ENCODE measurements around the gene PLEKHB2.

PLEKHB2 gene

DNA sequence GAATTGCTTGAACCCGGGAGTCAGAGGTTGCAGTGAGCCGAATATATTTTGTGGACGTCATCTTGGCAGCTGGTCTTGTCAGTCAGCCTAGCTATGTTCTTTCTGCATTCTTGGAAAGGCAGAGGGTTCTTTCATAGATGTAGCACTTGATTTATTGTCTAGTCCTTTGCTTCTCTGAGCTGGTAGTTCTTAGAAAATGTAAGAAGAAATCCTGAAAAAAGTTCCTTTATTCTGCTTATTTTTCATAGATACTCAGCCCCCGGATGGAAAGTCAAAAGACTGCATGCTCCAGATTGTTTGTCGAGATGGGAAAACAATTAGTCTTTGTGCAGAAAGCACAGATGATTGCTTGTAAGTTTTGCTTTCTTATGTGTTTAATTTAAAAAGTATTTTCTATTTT, 21.3 kb downstream of the PLEKHB2 start:
- Histone ChIP-seq H2AK5ac (ENCODE audit: low read length, severe bottlenecking) (no peak overlapping the region), H3K27ac (ENCODE audit: low read length, poor library complexity, severe bottlenecking) (no peak overlapping the region)
- WGBS, result 95% methylated on average over 5 of the region's 5 CpGs

DNA sequence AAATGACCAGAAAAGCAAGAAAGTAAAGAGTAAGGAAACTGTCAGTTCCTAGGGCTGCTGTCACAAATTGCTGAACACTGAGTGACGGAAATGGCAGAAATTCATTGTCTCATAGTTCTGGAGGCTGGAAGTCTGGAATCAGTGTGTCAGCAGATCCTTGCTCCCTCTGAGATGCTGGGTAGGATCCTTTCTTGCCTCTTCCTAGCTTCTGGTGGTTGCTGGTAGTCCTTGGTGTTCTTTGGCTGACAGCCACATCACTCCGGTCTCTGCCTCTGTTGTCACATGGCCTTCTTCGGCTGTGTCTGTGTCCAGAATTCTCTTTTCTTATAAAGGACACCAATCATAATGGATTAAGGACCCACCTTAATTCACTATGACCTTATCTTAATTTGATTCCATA, 21.9 kb downstream of the PLEKHB2 start:
- H3K9ac ChIP-seq (ENCODE audit: low read length), result no peak overlapping the region

More for the DNA sequence above, 21.3 kb downstream of the PLEKHB2 start:
- H3K18ac ChIP-seq (ENCODE audit: low read depth in 1 of 2, low read length in 2 of 2), result no peak overlapping the region
- peaks cover 40 to 83% of the 10 kb centered on the region in 2 experiments for H3K36me3 ChIP-seq (ENCODE audit: control insufficient read depth in 1 of 2, insufficient read depth in 2 of 2, low read depth in 1 of 2, low read length in 2 of 2)
- H3K4ac ChIP-seq (ENCODE audit: low read depth in 1 of 2, low read length in 2 of 2), result no peak overlapping the region
- H3K79me1 ChIP-seq (replicated peaks; ENCODE audit: low read length, poor library complexity, severe bottlenecking), result peaks cover 42% of the 10 kb centered on the region
- no peak overlapping the region for H3K14ac ChIP-seq (ENCODE audit: low read length in 2 of 2)
- H3K4me2 ChIP-seq (ENCODE audit: low read length, poor library complexity, severe bottlenecking), result no peak overlapping the region
- no peak overlapping the region for H4K8ac ChIP-seq (ENCODE audit: low read length)
- H2BK15ac ChIP-seq (ENCODE audit: low read depth, poor library complexity, severe bottlenecking), result no peak overlapping the region
- H3K27me3 ChIP-seq (ENCODE audit: control insufficient read depth in 1 of 2, insufficient read depth in 1 of 2, low read length in 2 of 2), result no peaks in the 10 kb centered on the region
- no peaks in the 10 kb centered on the region for H3K9me3 ChIP-seq (ENCODE audit: control insufficient read depth, low read length)
- H3K9ac ChIP-seq (ENCODE audit: low read length), result no peak overlapping the region
- no peaks in the 10 kb centered on the region for H3K4me1 ChIP-seq (ENCODE audit: control insufficient read depth, insufficient read depth, low read depth, low read length)
- no peak overlapping the region for H3K23ac ChIP-seq (ENCODE audit: low read length in 2 of 2)
- no peak for DNase-seq
- no peak overlapping the region for H4K91ac ChIP-seq (ENCODE audit: low read length)
- no peak overlapping the region for H3K4me3 ChIP-seq (ENCODE audit: insufficient read depth in 1 of 2, low read depth in 1 of 2, low read length in 2 of 2)
- no peak overlapping the region for H2AFZ ChIP-seq (ENCODE audit: low read depth, low read length)
- no peak overlapping the region for H2BK120ac ChIP-seq (ENCODE audit: low read depth, low read length)
- no peak overlapping the region for H2BK5ac ChIP-seq (ENCODE audit: low read depth, low read length, poor library complexity, severe bottlenecking)
- no peak overlapping the region for H2BK12ac ChIP-seq (ENCODE audit: low read length in 2 of 2)

DNA sequence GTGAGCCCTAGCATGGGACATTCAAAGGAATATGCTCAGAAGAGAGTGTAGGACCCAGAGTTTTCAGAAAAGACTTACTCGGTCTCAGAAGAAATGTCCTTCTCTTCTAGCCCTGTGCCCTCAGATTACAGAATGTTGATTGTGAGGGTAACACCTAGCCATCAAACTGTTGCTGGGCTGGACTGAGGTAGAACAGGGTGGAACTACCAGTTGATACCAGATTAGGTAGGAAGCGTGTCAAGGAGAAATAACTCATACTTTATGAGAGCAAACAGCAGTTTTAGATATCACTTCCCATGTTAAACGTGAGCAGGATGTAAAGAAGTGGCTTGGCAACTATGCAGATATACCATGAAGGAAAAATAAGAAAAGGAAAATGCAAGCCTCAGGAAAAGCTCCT, 22.8 kb downstream of the PLEKHB2 start:
- H3K36me3 ChIP-seq (ENCODE audit: control insufficient read depth in 1 of 2, insufficient read depth in 2 of 2, low read depth in 1 of 2, low read length in 2 of 2), result peaks cover 46 to 78% of the 10 kb centered on the region in 2 experiments
- H3K79me1 ChIP-seq (replicated peaks; ENCODE audit: low read length, poor library complexity, severe bottlenecking), result peaks cover 45% of the 10 kb centered on the region
- no peak overlapping the region for H3K27ac ChIP-seq (ENCODE audit: low read length, poor library complexity, severe bottlenecking)
- no peak for DNase-seq
- no peaks in the 10 kb centered on the region for H3K4me1 ChIP-seq (ENCODE audit: control insufficient read depth, insufficient read depth, low read depth, low read length)
- no peak overlapping the region for H4K8ac ChIP-seq (ENCODE audit: low read length)
- H2BK15ac ChIP-seq (ENCODE audit: low read depth, poor library complexity, severe bottlenecking), result no peak overlapping the region
- H2AFZ ChIP-seq (ENCODE audit: low read depth, low read length), result no peak overlapping the region
- no peak overlapping the region for H3K18ac ChIP-seq (ENCODE audit: low read depth in 1 of 2, low read length in 2 of 2)
- no peak overlapping the region for H3K4me3 ChIP-seq (ENCODE audit: insufficient read depth in 1 of 2, low read depth in 1 of 2, low read length in 2 of 2)
- H3K27me3 ChIP-seq (ENCODE audit: control insufficient read depth in 1 of 2, insufficient read depth in 1 of 2, low read length in 2 of 2), result no peaks in the 10 kb centered on the region
- H4K91ac ChIP-seq (ENCODE audit: low read length), result no peak overlapping the region
- no peak overlapping the region for H3K9ac ChIP-seq (ENCODE audit: low read length)
- no peak overlapping the region for H2BK120ac ChIP-seq (ENCODE audit: low read depth, low read length)
- no peak overlapping the region for H2BK12ac ChIP-seq (ENCODE audit: low read length in 2 of 2)
- H3K4me2 ChIP-seq (ENCODE audit: low read length, poor library complexity, severe bottlenecking), result no peak overlapping the region
- no peak overlapping the region for H3K4ac ChIP-seq (ENCODE audit: low read depth in 1 of 2, low read length in 2 of 2)
- WGBS, result 93% methylated on average over 3 of the region's 3 CpGs
- H3K14ac ChIP-seq (ENCODE audit: low read length in 2 of 2), result no peak overlapping the region
- H3K9me3 ChIP-seq (ENCODE audit: control insufficient read depth, low read length), result no peaks in the 10 kb centered on the region
- H2AK5ac ChIP-seq (ENCODE audit: low read length, severe bottlenecking), result no peak overlapping the region
- H3K23ac ChIP-seq (ENCODE audit: low read length in 2 of 2), result no peak overlapping the region
- H2BK5ac ChIP-seq (ENCODE audit: low read depth, low read length, poor library complexity, severe bottlenecking), result no peak overlapping the region

More for the DNA sequence above, 21.9 kb downstream of the PLEKHB2 start:
- no peak overlapping the region for H2AK5ac ChIP-seq (ENCODE audit: low read length, severe bottlenecking)
- no peak overlapping the region for H2BK5ac ChIP-seq (ENCODE audit: low read depth, low read length, poor library complexity, severe bottlenecking)
- H3K4me2 ChIP-seq (ENCODE audit: low read length, poor library complexity, severe bottlenecking), result no peak overlapping the region
- no peaks in the 10 kb centered on the region for H3K4me1 ChIP-seq (ENCODE audit: control insufficient read depth, insufficient read depth, low read depth, low read length)
- no peak overlapping the region for H3K27ac ChIP-seq (ENCODE audit: low read length, poor library complexity, severe bottlenecking)
- H3K14ac ChIP-seq (ENCODE audit: low read length in 2 of 2), result no peak overlapping the region
- no peak overlapping the region for H3K4me3 ChIP-seq (ENCODE audit: insufficient read depth in 1 of 2, low read depth in 1 of 2, low read length in 2 of 2)
- H4K8ac ChIP-seq (ENCODE audit: low read length), result no peak overlapping the region
- no peaks in the 10 kb centered on the region for H3K27me3 ChIP-seq (ENCODE audit: control insufficient read depth in 1 of 2, insufficient read depth in 1 of 2, low read length in 2 of 2)
- no peak overlapping the region for H2BK15ac ChIP-seq (ENCODE audit: low read depth, poor library complexity, severe bottlenecking)
- H3K4ac ChIP-seq (ENCODE audit: low read depth in 1 of 2, low read length in 2 of 2), result no peak overlapping the region
- H3K9me3 ChIP-seq (ENCODE audit: control insufficient read depth, low read length), result no peaks in the 10 kb centered on the region
- no peak overlapping the region for H2AFZ ChIP-seq (ENCODE audit: low read depth, low read length)
- no peak overlapping the region for H2BK120ac ChIP-seq (ENCODE audit: low read depth, low read length)
- WGBS, result 100% methylated on average over 3 of the region's 3 CpGs
- no peak overlapping the region for H3K18ac ChIP-seq (ENCODE audit: low read depth in 1 of 2, low read length in 2 of 2)
- H3K79me1 ChIP-seq (replicated peaks; ENCODE audit: low read length, poor library complexity, severe bottlenecking), result peaks cover 42% of the 10 kb centered on the region
- H3K36me3 ChIP-seq (ENCODE audit: control insufficient read depth in 1 of 2, insufficient read depth in 2 of 2, low read depth in 1 of 2, low read length in 2 of 2), result peaks cover 40 to 83% of the 10 kb centered on the region in 2 experiments
- no peak for DNase-seq
- H2BK12ac ChIP-seq (ENCODE audit: low read length in 2 of 2), result no peak overlapping the region
- H3K23ac ChIP-seq (ENCODE audit: low read length in 2 of 2), result peak overlapping the region in 1 of 2 experiments; percentile 60
- no peak overlapping the region for H4K91ac ChIP-seq (ENCODE audit: low read length)

DNA sequence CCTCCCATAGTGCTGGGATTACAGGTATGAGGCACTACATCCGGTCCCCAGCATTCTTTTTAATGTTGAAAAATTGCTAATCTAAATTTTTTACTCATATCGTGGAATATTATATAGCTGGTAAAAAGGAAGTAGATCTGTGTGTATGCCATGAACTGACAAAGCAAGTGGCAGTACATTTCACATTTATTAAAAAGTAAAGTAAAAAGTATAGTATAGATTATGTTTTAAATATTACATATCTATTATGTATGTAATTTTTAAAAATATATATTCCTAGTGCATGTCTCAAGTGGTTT, 25.1 kb downstream of the PLEKHB2 start:
- Histone ChIP-seq H3K27me3 (ENCODE audit: control insufficient read depth in 1 of 2, insufficient read depth in 1 of 2, low read length in 2 of 2) (no peaks in the 10 kb centered on the region), H3K27ac (ENCODE audit: low read length, poor library complexity, severe bottlenecking) (no peak overlapping the region), H3K4ac (ENCODE audit: low read depth in 1 of 2, low read length in 2 of 2) (no peak overlapping the region), H3K4me2 (ENCODE audit: low read length, poor library complexity, severe bottlenecking) (no peak overlapping the region), H4K91ac (ENCODE audit: low read length) (no peak overlapping the region), H3K4me1 (ENCODE audit: control insufficient read depth, insufficient read depth, low read depth, low read length) (no peaks in the 10 kb centered on the region), H3K4me3 (ENCODE audit: insufficient read depth in 1 of 2, low read depth in 1 of 2, low read length in 2 of 2) (no peak overlapping the region), H2BK12ac (ENCODE audit: low read length in 2 of 2) (no peak overlapping the region), H2AK5ac (ENCODE audit: low read length, severe bottlenecking) (no peak overlapping the region), H3K79me1 (replicated peaks; ENCODE audit: low read length, poor library complexity, severe bottlenecking) (peaks cover 37% of the 10 kb centered on the region), H3K36me3 (ENCODE audit: control insufficient read depth in 1 of 2, insufficient read depth in 2 of 2, low read depth in 1 of 2, low read length in 2 of 2) (peaks cover 44 to 82% of the 10 kb centered on the region in 2 experiments), H3K23ac (ENCODE audit: low read length in 2 of 2) (no peak overlapping the region), H3K9me3 (ENCODE audit: control insufficient read depth, low read length) (no peaks in the 10 kb centered on the region), H3K14ac (ENCODE audit: low read length in 2 of 2) (no peak overlapping the region), H3K18ac (ENCODE audit: low read depth in 1 of 2, low read length in 2 of 2) (no peak overlapping the region), H2BK15ac (ENCODE audit: low read depth, poor library complexity, severe bottlenecking) (no peak overlapping the region), H4K8ac (ENCODE audit: low read length) (no peak overlapping the region), H2BK5ac (ENCODE audit: low read depth, low read length, poor library complexity, severe bottlenecking) (no peak overlapping the region), H2AFZ (ENCODE audit: low read depth, low read length) (no peak overlapping the region), H3K9ac (ENCODE audit: low read length) (no peak overlapping the region), H2BK120ac (ENCODE audit: low read depth, low read length) (no peak overlapping the region)
- DNase-seq, result no peak
- WGBS, result no CpG with 5 or more reads among the region's 2 CpGs

Measured in mesenchymal stem cell (in vitro differentiated cells and primary cell).